ENCODE data around the gene SORBS1. TPM values are rescaled to one million over a fixed set of nuclear protein-coding genes. Genes with fewer than 3 reads are reported as not detected.

SORBS1 gene
- polyA plus RNA-seq, 1 donor from 2014 or later: 39.5 TPM

- Histone ChIP-seq H3K4me2 (ENCODE audit: low read length) (no peak overlapping the region), H3K4me3 (ENCODE audit: low read length) (no peak overlapping the region), H3K27ac (ENCODE audit: low read length) (no peak overlapping the region), H2AFZ (ENCODE audit: low read depth, low read length) (no peak overlapping the region), H3F3A (ENCODE audit: insufficient read depth, low read length, poor library complexity, severe bottlenecking) (no peaks in the 10 kb centered on the region), H3K9me2 (ENCODE audit: insufficient read depth, low read length) (no peaks in the 10 kb centered on the region), H3K36me3 (ENCODE audit: insufficient read depth, low read length) (no peaks in the 10 kb centered on the region), H4K20me1 (ENCODE audit: insufficient read depth) (no peaks in the 10 kb centered on the region), H3K27me3 (ENCODE audit: insufficient read depth, low read depth, low read length) (no peaks in the 10 kb centered on the region), H3K9ac (ENCODE audit: low read length) (no peak overlapping the region), H3K9me3 (ENCODE audit: low read length) (no peaks in the 10 kb centered on the region), H3K79me2 (replicated peaks; ENCODE audit: insufficient read depth, low read length) (no peaks in the 10 kb centered on the region)
- TF ChIP-seq EP300 (conservative IDR thresholded peaks at IDR 0.05; ENCODE audit: poor library complexity, severe bottlenecking) (no peak), CTCF (IDR thresholded peaks at IDR 0.05; ENCODE audit: poor library complexity, severe bottlenecking) (no peak), SMC3 (conservative IDR thresholded peaks at IDR 0.05; ENCODE audit: poor library complexity) (no peak), MXI1 (conservative IDR thresholded peaks at IDR 0.05; ENCODE audit: poor library complexity, severe bottlenecking) (no peak), POLR2AphosphoS5 (IDR thresholded peaks at IDR 0.05) (no peak), TAF1 (IDR thresholded peaks at IDR 0.05; ENCODE audit: low read depth) (no peak), REST (IDR thresholded peaks at IDR 0.05; ENCODE audit: borderline replicate concordance) (no peak), RAD21 (conservative IDR thresholded peaks at IDR 0.05) (no peak), EZH2 (IDR thresholded peaks at IDR 0.05; ENCODE audit: borderline replicate concordance, insufficient read depth, low read length, poor library complexity, severe bottlenecking) (no peak)
Measured at GRCh38 chr10:95545981-95546380, 15.2 kb downstream of the SORBS1 start.

GRCh38 chr10:95544783-95545500, 16.2 kb downstream of the SORBS1 start:
- H3K4me2 ChIP-seq (ENCODE audit: low read length): no peak overlapping the region
- no peak overlapping the region for H2AFZ ChIP-seq (ENCODE audit: low read depth, low read length)
- no peak for TF ChIP-seq EP300 (conservative IDR thresholded peaks at IDR 0.05; ENCODE audit: poor library complexity, severe bottlenecking)
- TF ChIP-seq CTCF (IDR thresholded peaks at IDR 0.05; ENCODE audit: poor library complexity, severe bottlenecking): no peak
- no peak for TF ChIP-seq RAD21 (conservative IDR thresholded peaks at IDR 0.05)
- TF ChIP-seq TAF1 (IDR thresholded peaks at IDR 0.05; ENCODE audit: low read depth): no peak
- TF ChIP-seq SMC3 (conservative IDR thresholded peaks at IDR 0.05; ENCODE audit: poor library complexity): no peak
- no peak overlapping the region for H3K27ac ChIP-seq (ENCODE audit: low read length)
- no peaks in the 10 kb centered on the region for H4K20me1 ChIP-seq (ENCODE audit: insufficient read depth)
- no peaks in the 10 kb centered on the region for H3K9me2 ChIP-seq (ENCODE audit: insufficient read depth, low read length)
- no peaks in the 10 kb centered on the region for H3K36me3 ChIP-seq (ENCODE audit: insufficient read depth, low read length)
- H3K27me3 ChIP-seq (ENCODE audit: insufficient read depth, low read depth, low read length): no peaks in the 10 kb centered on the region
- H3K9ac ChIP-seq (ENCODE audit: low read length): no peak overlapping the region
- H3K4me3 ChIP-seq (ENCODE audit: low read length): no peak overlapping the region
- no peaks in the 10 kb centered on the region for H3F3A ChIP-seq (ENCODE audit: insufficient read depth, low read length, poor library complexity, severe bottlenecking)
- H3K9me3 ChIP-seq (ENCODE audit: low read length): no peaks in the 10 kb centered on the region
- no peaks in the 10 kb centered on the region for H3K79me2 ChIP-seq (replicated peaks; ENCODE audit: insufficient read depth, low read length)

Measured in neural cell (in vitro differentiated cells).